ENCODE results near the gene TSHZ3.

- TF ChIP-seq CTCF (IDR thresholded peaks at IDR 0.05) (no peak), POLR2A (IDR thresholded peaks at IDR 0.05) (no peak)
Measured at GRCh38 chr19:31390711-31391110, 41.5 kb upstream of the TSHZ3 start.
